H1 (cell line): ENCODE results near the gene ARHGAP26. TPM values are rescaled to one million over a fixed set of nuclear protein-coding genes. Genes with fewer than 3 reads are reported as not detected.

Experiments
- CTCF ChIA-PET: fragments of 300-600 bp; sonication (Branson Sonifier 250); formaldehyde crosslinking; loops from one replicate; lab custom pipeline; 2021; ENCODE audit not compliant: partially characterized antibody; lab: Charles Lee
- POLR2A ChIA-PET: fragments of 300-600 bp; sonication (Branson Sonifier 250); formaldehyde crosslinking; loops from one replicate; lab custom pipeline; 2021; ENCODE audit warnings: inconsistent platforms; ENCODE audit not compliant: partially characterized antibody; lab: Charles Lee
- DNase-seq, 2 experiments: peaks; one replicate each; pipeline versions ENCODE4 v3.0.0 to v3.0.0-alpha.2; 2010 to 2022; ENCODE audit warnings: low spot score in 2 of 2, low read depth in 1 of 2, mixed read lengths in 1 of 2
- FAIRE-seq: peaks from 2 replicates; lab custom pipeline; 2011; peaks lifted over from hg19 to GRCh38; lab: Jason Lieb, UNC
- H2AFZ ChIP-seq: 2 replicates; pipeline ENCODE4 v1.8.1; 2012; ENCODE audit warnings: low read length, inconsistent platforms
- H2AK5ac ChIP-seq: 2 replicates; pipeline ENCODE4 v1.6.1; 2013; ENCODE audit warnings: low read depth, low read length
- H2BK120ac ChIP-seq: replicated peaks from 2 replicates; pipeline ENCODE3; 2013; ENCODE audit warnings: low read depth, low read length, inconsistent platforms
- H2BK12ac ChIP-seq: 2 replicates; pipeline ENCODE4 v1.6.1; 2013; ENCODE audit warnings: low read depth, low read length
- H2BK15ac ChIP-seq: 2 replicates; pipeline ENCODE4 v1.6.1; 2013; ENCODE audit warnings: low read length
- H2BK20ac ChIP-seq: 2 replicates; pipeline ENCODE4 v1.6.1; 2013; ENCODE audit warnings: low read length
- H2BK5ac ChIP-seq: 2 replicates; pipeline ENCODE4 v1.6.1; 2013; ENCODE audit warnings: low read depth, low read length
- H3K14ac ChIP-seq: 2 replicates; pipeline ENCODE4 v1.6.1; 2013; ENCODE audit warnings: inconsistent platforms; ENCODE audit not compliant: insufficient read length
- H3K18ac ChIP-seq: 2 replicates; pipeline ENCODE4 v1.6.1; 2013; ENCODE audit warnings: low read length; ENCODE audit errors: extremely low read depth
- H3K23ac ChIP-seq: 2 replicates; pipeline ENCODE4 v1.6.1; 2013; ENCODE audit warnings: inconsistent platforms; ENCODE audit not compliant: insufficient read length
- H3K23me2 ChIP-seq: 2 replicates; pipeline ENCODE4 v1.6.1; 2013; ENCODE audit warnings: low read depth, low read length
- H3K27ac ChIP-seq: 2 replicates; pipeline ENCODE4 v1.6.1; 2011; ENCODE audit warnings: low read depth, low read length, inconsistent platforms
- H3K27me3 ChIP-seq, 4 experiments: replicated peaks in 1 of 4; 1 replicate in 1 of 4; 2 replicates in 3 of 4; pipeline versions ENCODE4 v1.6.1 to v1.8.1; 2011 to 2013; ENCODE audit warnings: low read length in 3 of 4, mild to moderate bottlenecking in 3 of 4, inconsistent platforms in 2 of 4, mixed read lengths in 2 of 4, moderate library complexity in 1 of 4; ENCODE audit not compliant: control insufficient read depth in 3 of 4, insufficient read depth in 3 of 4; ENCODE audit errors: extremely low read depth in 1 of 4
- H3K36me3 ChIP-seq, 4 experiments: 2 replicates each; pipeline versions ENCODE4 v1.6.1 to v1.8.1; 2011 to 2013; ENCODE audit warnings: mild to moderate bottlenecking in 4 of 4, low read length in 3 of 4, moderate library complexity in 2 of 4, control low read depth in 1 of 4, inconsistent platforms in 1 of 4; ENCODE audit not compliant: insufficient read depth in 4 of 4, control insufficient read depth in 2 of 4
- H3K4ac ChIP-seq: replicated peaks from 2 replicates; pipeline ENCODE3; 2013; ENCODE audit warnings: low read length, low read depth, mixed read lengths, inconsistent platforms; ENCODE audit not compliant: insufficient read length
- H3K4me1 ChIP-seq, 4 experiments: replicated peaks in 1 of 4; 1 replicate in 1 of 4; 2 replicates in 3 of 4; pipeline versions ENCODE4 v1.6.1 to v1.8.1; 2011 to 2013; ENCODE audit warnings: low read length in 3 of 4, inconsistent platforms in 2 of 4, mixed read lengths in 1 of 4; ENCODE audit not compliant: insufficient read depth in 4 of 4, control insufficient read depth in 3 of 4
- H3K4me2 ChIP-seq, 2 experiments: 2 replicates each; pipeline versions ENCODE4 v1.6.1 to v1.8.1; 2011 to 2013; ENCODE audit warnings: low read depth in 2 of 2, low read length in 2 of 2, control low read depth in 1 of 2, inconsistent platforms in 1 of 2, mild to moderate bottlenecking in 1 of 2; ENCODE audit not compliant: insufficient read depth in 1 of 2
- H3K4me3 ChIP-seq, 4 experiments: fragments of 200-600, 300-600 bp in 1 of 4; sonication (generic), shearing (Covaris generic), sonication (Bioruptor Twin) in 1 of 4; 2 replicates each; pipeline versions ENCODE4 v1.5.1 to v1.8.1; 2011 to 2016; ENCODE audit warnings: low read length in 4 of 4, low read depth in 3 of 4, control low read depth in 2 of 4, inconsistent platforms in 2 of 4, mild to moderate bottlenecking in 2 of 4, mixed read lengths in 1 of 4, moderate library complexity in 1 of 4; ENCODE audit not compliant: insufficient read depth in 2 of 4; ENCODE audit errors: extremely low read depth in 1 of 4
- H3K56ac ChIP-seq: replicated peaks from 2 replicates; pipeline ENCODE3; 2013; ENCODE audit warnings: low read depth, mild to moderate bottlenecking, mixed read lengths, low read length, inconsistent platforms; ENCODE audit not compliant: insufficient read length
- H3K79me1 ChIP-seq: 2 replicates; pipeline ENCODE4 v1.6.1; 2013; ENCODE audit warnings: low read depth, low read length, control low read depth
- H3K79me2 ChIP-seq, 2 experiments: 2 replicates each; pipeline versions ENCODE4 v1.6.1 to v1.8.1; 2012 to 2013; ENCODE audit warnings: low read length in 2 of 2, mild to moderate bottlenecking in 2 of 2, inconsistent platforms in 1 of 2; ENCODE audit not compliant: insufficient read depth in 2 of 2, control insufficient read depth in 1 of 2
- H3K9ac ChIP-seq, 4 experiments: replicated peaks in 1 of 4; 1 replicate in 1 of 4; 2 replicates in 3 of 4; pipeline versions ENCODE4 v1.6.1 to v1.8.1; 2011 to 2013; ENCODE audit warnings: low read depth in 3 of 4, low read length in 3 of 4, control low read depth in 2 of 4, mild to moderate bottlenecking in 2 of 4, moderate library complexity in 2 of 4, inconsistent platforms in 1 of 4; ENCODE audit errors: extremely low read depth in 1 of 4
- H3K9me3 ChIP-seq, 2 experiments: 2 replicates each; pipeline versions ENCODE4 v1.6.1 to v1.8.1; 2012 to 2013; ENCODE audit warnings: mild to moderate bottlenecking in 2 of 2, moderate library complexity in 2 of 2, control low read depth in 1 of 2, inconsistent platforms in 1 of 2, low read depth in 1 of 2, low read length in 1 of 2, mixed read lengths in 1 of 2; ENCODE audit not compliant: insufficient read depth in 2 of 2
- H4K20me1 ChIP-seq, 2 experiments: replicated peaks in 1 of 2; 2 replicates each; pipeline versions ENCODE3 to v1.8.1; 2011 to 2013; ENCODE audit warnings: inconsistent platforms in 2 of 2, low read length in 2 of 2, mild to moderate bottlenecking in 1 of 2; ENCODE audit not compliant: insufficient read depth in 2 of 2, control insufficient read depth in 1 of 2
- H4K5ac ChIP-seq: 2 replicates; pipeline ENCODE4 v1.6.1; 2013; ENCODE audit warnings: low read length, low read depth, mixed read lengths, inconsistent platforms; ENCODE audit not compliant: insufficient read length
- H4K8ac ChIP-seq: 2 replicates; pipeline ENCODE4 v1.8.0; 2013; ENCODE audit warnings: mild to moderate bottlenecking, moderate library complexity, low read length, inconsistent platforms; ENCODE audit not compliant: insufficient read depth; ENCODE audit errors: extremely low read depth
- H4K91ac ChIP-seq: replicated peaks from 2 replicates; pipeline ENCODE3; 2013; ENCODE audit warnings: low read length, mixed read lengths, inconsistent platforms; ENCODE audit not compliant: insufficient read length
- CEBPB ChIP-seq: IDR thresholded peaks from 2 replicates; pipeline ENCODE4 v1.6.1; 2012; ENCODE audit warnings: low read depth, low read length
- CTCF ChIP-seq, 3 experiments: IDR thresholded peaks; 1 replicate in 2 of 3; 2 replicates in 1 of 3; pipeline versions ENCODE4 v1.5.1 to v1.6.1; 2011; ENCODE audit warnings: low read length in 3 of 3, mild to moderate bottlenecking in 3 of 3, inconsistent platforms in 2 of 3, low read depth in 1 of 3, moderate library complexity in 1 of 3; ENCODE audit not compliant: insufficient read depth in 1 of 3; ENCODE audit errors: control extremely low read depth in 1 of 3
- TEAD4 ChIP-seq: IDR thresholded peaks from 2 replicates; pipeline ENCODE4 v1.6.1; 2012; ENCODE audit warnings: low read depth, low read length, inconsistent platforms, mixed read lengths
- WGBS, 2 experiments: shearing (Covaris generic) in 1 of 2; methylation state at CpG; one replicate each; pipeline versions ENCODE4 v1.1.6 to v1.1.7; 2013 to 2015; ENCODE audit warnings: low lambda C conversion rate in 2 of 2, mixed read lengths in 2 of 2, inconsistent platforms in 1 of 2, low coverage in 1 of 2, missing lambda C conversion rate in 1 of 2; ENCODE audit not compliant: insufficient replicate concordance in 2 of 2, insufficient coverage in 1 of 2, insufficient read length in 1 of 2; ENCODE audit errors: extremely low coverage in 1 of 2, missing lambda C conversion rate in 1 of 2; 5-methylcytosine and 5-hydroxymethylcytosine counted together
- polyA plus RNA-seq, 7 experiments: library from polyadenylated mRNA; depleted of rRNA in 3 of 7; stranded (reverse) in 5 of 7; unstranded in 2 of 7; fragments of >200 nt in 5 of 7; fragments of 200-250 nt in 2 of 7; gene quantifications; 1 replicate in 5 of 7; 2 replicates in 1 of 7; 4 replicates in 1 of 7; pipeline versions ENCODE4 v1.2.1 to v1.2.3, GENCODE V29; 2011 to 2013; ENCODE audit warnings: missing spikeins in 2 of 7, mixed read lengths in 2 of 7
- total RNA-seq: library from RNA; stranded (reverse); fragmentation: NEBNext Ultra II Directional; extraction: Animal tissue kit (Norgen Biotek cat#: 25700); gene quantifications from 2 replicates; pipeline ENCODE4 v1.2.1, GENCODE V29; 2021

ARHGAP26 gene
- total and polyA plus RNA-seq, 2 of the 8 experiments (the other 6 are each of a cell fraction or from before 2014, with no cell fraction given) = 7.1 to 24.8 TPM

- TF ChIP-seq TEAD4 (no peak), CTCF (IDR thresholded peaks at IDR 0.05; ENCODE audit: control extremely low read depth in 1 of 3, insufficient read depth in 1 of 3, low read depth in 1 of 3, low read length in 3 of 3) (no peak), CEBPB (peak; percentile 48; the same call in 1 of the 2 replicates)
- TF ChIP-seq, all 59 proteins: peak for 1
- Histone ChIP-seq H3K27me3 (no peaks in the 10 kb centered on the region), H3K27ac (0 out of 2 replicates have a peak overlapping the region, but pooled peaks have one; percentile 9), H3K4ac (no peak overlapping the region), H3K4me2 (peak overlapping the region in 1 of 2 experiments; percentile 12; a peak in 1 of 4 replicates), H4K5ac (no peak overlapping the region), H2BK20ac (peak overlapping the region; percentile 68; the same call in 1 of the 2 replicates), H4K8ac (no peak overlapping the region), H3K4me1 (peaks cover 0 to 3% (median 0%) of the 10 kb centered on the region in 4 experiments; a peak in 3 of 7 replicates), H3K23ac (no peak overlapping the region), H3K18ac (no peak overlapping the region), H3K79me2 (no peaks in the 10 kb centered on the region), H3K14ac (no peak overlapping the region), H2BK12ac (0 out of 2 replicates have a peak overlapping the region, but pooled peaks have one; percentile 51), H3K56ac (no peak overlapping the region), H3K36me3 (peaks cover 0 to 5% (median 0%) of the 10 kb centered on the region in 4 experiments; a peak in 2 of 8 replicates), H3K4me3 (no peak overlapping the region), H3K23me2 (no peaks in the 10 kb centered on the region; the same call in 1 of the 2 replicates), H4K91ac (no peak overlapping the region), H2BK120ac (no peak overlapping the region), H2AK5ac (no peak overlapping the region), H4K20me1 (no peaks in the 10 kb centered on the region), H3K9me3 (no peaks in the 10 kb centered on the region), H2BK5ac (no peak overlapping the region), H3K79me1 (no peaks in the 10 kb centered on the region), H3K9ac (peak overlapping the region in 1 of 4 experiments; percentile 32; a peak in 1 of 7 replicates), H2AFZ (no peak overlapping the region), H2BK15ac (no peak overlapping the region)
- ChIA-PET POLR2A (no interaction called here), CTCF (interaction anchor here (0.5 to 3.5 kb wide), 6 partner anchors 11 to 1037 kb away, joined by 3 to 14 read pairs (median 5); no protein-coding TSS in a partner anchor)
- DNase-seq (no peak), FAIRE-seq (peak; percentile 63)
- 80% methylated on average over 9 of the region's 9 CpGs; no CpG with 5 or more reads in 1 of the 2 experiments for WGBS, 2 experiments
Observed at GRCh38 chr5:142931896-142932686, 161.9 kb downstream of the ARHGAP26 start.
